HG03045 (cell line): ENCODE data around the gene FBL.
"Not testable (repeated sequence)": the region's sequence is repeated elsewhere in the genome, so short reads cannot be mapped to it uniquely, and the experiment has no call there.

Experiments
- ATAC-seq: cut with Tn5 transposase; IDR thresholded peaks from one replicate; pipeline ENCODE4 v1.9.1; 2021; ENCODE audit warnings: mild to moderate bottlenecking, moderate library complexity; ENCODE audit not compliant: unreplicated experiment

Gene FBL

DNA sequence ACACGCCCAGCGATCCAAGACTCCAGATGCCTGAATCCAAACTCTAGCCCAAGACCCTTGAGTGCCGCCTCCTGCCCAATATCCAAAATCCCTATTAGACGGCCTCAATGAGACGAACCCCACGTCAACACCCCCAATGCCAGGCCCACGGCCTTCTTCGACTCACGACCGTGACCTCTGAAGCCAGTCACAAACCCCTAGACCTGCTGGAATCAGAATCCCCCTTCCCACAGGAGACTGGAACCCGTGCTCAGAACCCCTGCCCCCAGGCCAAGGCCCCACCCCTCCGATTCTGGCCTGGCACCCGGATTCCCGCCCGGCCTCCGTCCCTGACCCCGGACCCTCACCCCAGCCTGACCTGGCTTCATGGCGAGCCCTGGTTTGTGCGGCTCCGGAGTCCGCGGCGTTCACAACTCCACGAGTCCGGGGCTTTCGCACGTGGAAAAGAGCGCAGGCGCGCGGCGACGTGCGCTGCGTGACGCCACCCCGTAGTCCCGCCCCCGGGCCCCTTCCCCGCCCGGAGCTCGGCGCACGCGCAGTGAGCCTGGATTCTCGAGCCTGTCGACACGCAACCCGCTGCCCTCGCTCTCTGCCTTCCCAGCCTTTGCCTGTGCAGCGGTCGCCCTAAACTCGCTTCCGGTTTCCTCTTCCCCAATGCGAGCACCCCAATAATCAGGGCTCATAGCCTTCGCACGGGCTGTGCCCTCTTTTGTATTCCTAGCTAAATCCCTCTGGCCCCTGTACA, at the start of gene FBL:
Gene FBL, minus strand, starts transcription at position 447 of the 745 bp plus-strand sequence. Its CDS starts 79 bp downstream, at position 368.
- peak; percentile 82 for ATAC-seq

DNA sequence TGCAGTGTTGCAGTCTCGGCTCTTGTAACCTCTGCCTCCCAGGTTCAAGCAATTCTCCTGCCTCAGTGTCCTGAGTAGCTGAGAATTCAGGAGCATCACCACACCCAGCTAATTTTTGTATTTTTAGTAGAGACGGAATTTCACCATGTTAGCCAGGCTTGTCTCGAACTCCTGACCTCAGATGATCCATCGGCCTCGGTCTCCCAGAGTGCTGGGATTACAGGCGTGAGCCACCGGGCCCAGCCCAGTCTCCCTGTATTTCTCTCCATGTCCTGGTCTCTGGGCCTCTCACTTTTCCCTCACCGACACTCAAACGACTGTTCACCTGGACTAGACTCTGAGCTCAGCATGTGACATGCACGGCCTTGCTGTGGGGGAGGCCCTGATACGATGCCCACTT, 48.9 kb upstream of the FBL start:
- not testable (repeated sequence) for ATAC-seq

DNA sequence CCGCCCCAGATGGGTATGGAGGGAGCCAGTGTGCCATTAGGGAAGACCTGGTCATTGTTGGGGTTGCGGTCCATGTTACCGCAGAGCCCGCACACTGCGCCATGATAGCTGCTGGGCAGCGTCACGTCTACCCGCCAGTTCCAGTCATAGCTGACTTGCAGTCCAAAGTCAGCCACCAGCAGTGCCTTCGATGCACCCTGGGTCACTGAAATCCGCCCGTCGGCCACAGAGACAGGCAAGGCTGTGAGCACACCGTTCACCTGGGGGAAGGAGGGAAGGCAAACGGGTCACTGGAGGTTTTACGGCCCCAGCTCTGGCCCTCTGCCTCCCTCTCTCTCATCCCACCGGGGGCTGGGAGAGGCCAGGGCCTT, 48.0 kb upstream of the FBL start:
- ATAC-seq, result not testable (repeated sequence)

DNA sequence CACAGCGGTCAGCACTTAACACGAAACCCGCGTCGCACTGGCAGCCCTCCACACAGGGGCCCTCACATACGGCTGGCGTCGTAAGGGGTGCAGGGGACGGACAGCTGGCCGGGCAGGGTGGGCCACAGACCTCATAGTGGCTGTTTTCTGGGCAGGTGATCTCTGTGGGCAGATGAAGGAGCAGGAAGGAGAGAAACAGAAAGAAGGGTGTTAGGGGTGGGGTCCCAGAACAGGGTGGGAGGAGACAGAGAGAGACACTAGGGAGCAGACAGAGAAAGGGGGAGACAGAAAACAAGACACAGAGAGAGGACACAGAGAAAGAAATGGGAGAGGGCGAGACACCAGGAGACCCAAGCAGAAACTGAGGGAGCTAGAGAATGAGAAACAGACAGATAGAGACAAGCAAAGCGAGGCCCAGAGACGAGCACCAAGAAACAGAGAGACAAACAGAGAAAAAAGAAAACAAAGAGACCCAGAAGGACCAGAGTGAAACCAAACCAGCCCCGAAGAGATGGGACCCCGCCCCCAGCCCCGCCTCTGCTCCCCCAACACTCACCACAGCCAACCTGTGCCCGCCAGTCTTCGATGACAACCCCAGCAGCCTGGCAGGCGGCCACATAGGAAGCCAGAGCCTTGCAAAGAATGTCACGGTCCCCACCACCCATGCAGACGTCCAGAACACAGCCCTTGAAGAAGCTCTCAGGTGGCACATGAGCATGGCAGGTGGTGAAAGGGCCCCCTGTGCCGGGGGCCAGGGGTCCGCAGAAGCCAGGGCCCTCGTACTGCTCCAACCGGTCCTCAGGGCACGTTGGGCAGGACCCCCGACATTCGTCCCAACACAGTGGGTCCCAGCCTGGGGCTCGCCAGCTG, 47.4 kb upstream of the FBL start:
- not testable (repeated sequence) for ATAC-seq

DNA sequence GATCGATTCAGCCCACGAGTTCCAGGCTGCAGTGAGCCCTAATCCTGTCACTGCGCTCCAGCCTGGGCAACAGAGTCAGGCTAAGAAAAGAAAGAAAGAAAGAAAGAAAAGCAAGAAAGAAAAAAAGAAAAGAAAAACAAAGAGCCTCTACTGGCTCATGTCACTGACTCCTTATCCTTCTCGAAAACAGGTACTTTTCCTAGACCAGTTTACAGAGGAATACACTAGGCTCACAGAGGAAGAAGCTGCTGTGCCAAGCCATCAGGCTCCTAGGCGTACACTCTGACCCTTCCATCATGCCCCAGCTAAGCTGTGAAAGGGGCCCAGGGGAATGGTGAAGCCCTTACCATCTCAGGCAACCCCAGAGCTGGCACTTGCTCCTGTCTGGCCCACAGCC, 46.3 kb upstream of the FBL start:
- ATAC-seq, result not testable (repeated sequence)

DNA sequence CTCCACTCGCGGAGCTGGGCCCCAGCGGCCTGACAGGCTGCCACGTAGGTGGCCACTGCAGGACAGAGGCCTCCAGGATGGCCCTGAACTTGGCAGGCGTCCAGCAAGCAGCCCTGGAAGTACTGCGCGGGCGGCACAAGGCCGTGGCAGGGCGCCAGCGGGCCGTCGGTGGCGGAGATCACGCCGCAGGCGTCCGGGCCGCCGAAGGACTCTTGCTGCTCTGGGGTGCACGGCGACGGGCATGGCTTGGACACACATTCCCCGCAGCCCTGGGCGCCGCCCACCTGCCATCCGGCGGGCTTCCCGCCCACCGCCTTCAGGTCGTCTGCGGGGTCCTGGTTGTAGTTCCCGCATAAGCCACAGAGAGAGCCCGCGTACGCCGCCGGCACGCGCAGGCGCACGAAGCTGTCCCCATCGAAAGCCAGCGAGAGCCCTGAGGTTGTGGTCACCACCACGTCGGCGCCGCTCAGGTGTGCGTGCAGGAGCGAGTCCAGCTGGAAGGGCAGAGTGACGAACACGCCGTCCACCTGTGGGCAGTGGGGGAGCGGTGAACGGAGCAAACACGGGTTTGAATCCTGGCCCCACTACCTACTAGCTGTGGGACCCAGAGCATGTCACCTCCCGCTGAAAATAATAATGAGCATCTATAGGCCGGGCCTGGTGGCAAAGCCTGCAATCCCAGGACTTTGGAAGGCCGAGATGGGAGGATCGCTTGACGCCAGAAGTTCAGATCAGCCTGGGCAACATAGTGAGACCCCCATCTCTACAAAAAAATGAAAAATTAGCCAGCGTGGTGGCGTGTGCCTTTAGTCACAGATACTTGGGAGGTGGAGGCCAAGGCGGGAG, 45.7 kb upstream of the FBL start:
- not testable (repeated sequence) for ATAC-seq

DNA sequence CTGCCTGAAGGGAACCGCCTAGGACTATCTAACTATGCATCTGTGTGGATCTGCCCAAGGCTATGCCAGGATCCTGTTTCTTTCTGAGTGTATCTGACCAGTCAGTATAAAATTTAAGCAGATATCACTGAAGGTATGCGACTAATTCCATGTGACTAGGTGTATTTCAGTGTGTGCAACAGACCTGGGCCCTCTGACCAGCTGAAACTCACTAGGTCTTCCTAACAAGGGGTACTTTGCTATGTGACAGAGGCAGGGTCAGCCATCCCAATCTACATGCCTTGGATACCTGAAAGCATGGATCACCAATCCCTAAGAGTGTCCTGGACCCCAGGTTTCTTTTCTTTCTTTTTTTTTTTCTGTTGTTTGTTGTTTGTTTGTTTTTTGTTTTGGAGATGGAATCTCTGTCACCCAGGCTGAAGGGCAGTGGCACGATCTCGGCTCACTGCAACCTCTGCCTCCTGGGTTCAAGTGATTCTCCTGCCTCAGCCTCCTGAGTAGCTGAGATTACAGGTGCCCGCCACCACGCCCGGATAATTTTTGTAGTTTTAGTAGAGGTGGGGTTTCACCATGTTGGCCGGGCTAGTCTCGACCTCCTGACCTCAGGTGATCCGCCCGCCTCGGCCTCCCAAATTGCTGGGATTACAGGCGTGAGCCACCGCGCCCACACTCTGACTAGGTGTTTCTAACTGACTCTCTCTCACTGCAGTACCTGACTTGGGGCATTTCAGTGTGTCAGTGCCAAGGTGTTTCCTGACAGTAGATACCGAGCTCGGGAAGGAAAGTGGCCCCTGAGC, 44.8 kb upstream of the FBL start:
- no peak for ATAC-seq

DNA sequence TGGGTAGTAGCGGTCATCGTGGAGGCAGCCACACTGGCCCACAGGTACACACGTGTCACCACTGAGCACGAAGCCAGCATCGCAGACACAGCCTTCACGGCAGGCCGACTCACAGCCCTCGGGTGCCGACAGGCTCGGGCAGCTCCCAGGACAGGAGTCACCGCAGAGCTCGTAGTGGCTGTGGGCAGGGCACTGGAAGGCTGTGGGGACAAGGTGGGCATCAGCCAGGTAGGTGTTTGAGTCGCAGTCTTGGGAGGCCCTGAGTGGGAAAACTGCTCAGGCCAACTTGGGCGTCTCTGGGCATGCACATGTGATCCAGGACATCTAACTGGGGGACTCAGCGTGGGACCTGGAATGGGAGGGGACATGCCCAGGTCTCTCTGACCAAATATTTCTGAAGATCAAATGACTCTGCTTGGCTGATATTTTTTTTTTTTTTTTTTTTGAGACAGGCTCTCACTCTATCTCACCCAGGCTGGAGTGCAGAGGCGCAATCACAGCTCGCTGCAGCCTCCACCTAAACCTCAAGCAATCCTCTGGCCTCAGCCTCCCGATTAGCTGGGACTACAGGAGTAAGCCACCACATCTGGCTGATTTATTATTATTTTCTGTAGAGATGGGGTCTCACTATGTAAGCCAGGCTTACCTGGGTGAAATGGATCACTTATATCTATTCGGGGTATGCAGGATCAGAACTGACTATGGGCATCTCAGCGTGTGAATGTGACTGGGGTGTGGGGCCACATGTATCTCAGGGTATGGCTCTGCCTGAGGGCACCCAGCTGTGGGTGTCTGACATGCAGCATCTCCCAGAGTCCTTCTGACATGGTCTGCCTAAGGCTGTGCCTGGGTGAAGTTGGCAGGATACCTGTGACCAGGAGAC, 43.9 kb upstream of the FBL start:
- not testable (repeated sequence) for ATAC-seq

DNA sequence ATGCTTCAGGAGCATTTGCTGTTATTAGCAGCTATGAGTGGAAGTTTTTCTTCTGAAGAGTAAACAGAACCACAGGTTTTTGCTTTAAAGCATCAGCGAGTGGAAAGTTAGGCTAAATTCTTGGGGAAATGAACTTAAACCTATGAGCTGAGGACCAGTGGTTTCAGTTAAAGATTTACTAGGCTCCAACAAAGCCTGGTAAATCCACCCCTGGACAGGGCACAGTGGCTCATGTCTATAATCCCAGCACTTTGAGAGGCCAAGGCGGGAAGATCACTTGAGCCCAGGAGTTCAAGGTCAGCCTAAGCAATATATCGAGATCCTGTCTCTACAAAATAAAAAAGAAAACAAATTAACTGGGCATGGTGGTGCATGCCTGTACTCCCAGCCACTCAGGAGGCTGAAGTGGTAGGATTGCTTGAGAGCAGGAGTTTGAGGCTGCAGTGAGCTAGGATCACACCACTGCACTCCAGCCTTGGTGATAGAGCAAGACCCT, 41.3 kb upstream of the FBL start:
- ATAC-seq, result not testable (repeated sequence)

DNA sequence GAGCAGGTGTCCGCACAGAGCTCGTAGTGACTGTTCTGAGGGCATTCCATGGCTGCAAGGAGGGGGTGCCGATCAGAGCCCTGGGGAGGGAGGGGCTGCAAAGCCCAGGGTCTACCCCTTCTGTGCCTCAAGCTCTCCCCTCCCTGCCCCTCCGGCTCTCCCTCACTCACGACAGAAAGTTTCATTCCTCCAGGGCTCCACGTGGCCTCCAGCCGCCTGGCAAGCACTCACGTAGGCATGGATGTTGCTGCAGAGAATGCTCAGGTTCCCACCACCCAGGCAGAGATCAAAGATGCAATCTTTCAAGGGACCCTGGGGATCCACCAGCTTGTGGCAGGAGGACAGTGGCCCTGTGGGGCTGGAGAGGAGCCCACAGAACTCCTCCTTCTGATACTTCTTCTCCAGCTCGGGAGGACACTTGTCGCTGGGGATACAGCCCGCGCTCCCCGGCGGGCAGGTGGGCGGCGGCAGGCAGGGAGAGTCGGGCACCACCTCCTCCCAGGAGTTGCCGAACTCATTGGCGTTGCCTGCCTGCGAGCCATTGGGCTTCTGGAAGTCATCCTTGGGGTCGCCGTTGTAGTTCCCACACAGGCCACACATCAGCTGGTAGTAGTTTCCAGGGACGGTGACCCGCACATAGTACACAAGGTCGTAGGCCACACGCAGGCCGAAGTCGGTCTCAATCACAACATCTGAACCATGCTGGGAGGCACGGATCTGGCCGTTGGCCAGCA, 39.8 kb upstream of the FBL start:
- not testable (repeated sequence) for ATAC-seq

DNA sequence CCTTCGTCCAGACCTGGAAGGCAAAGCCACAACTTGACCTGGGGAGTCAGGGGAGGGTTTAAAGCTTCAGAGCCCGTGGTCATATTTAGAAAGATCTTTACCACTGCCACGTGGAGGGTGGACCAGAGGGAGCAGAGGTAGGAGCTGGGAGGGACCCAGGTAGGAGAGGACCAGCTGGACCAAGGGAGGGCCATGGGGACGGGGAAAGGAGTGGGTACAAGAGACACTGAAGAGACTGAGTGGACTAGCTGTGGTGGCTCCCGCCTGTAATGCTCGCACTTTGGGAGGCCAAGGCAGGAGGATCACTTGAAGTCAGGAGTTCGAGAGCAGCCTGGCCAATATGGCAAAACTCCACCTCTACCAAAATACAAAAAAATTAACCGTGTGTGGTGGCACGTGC, 38.5 kb upstream of the FBL start:
- ATAC-seq, result not testable (repeated sequence)

DNA sequence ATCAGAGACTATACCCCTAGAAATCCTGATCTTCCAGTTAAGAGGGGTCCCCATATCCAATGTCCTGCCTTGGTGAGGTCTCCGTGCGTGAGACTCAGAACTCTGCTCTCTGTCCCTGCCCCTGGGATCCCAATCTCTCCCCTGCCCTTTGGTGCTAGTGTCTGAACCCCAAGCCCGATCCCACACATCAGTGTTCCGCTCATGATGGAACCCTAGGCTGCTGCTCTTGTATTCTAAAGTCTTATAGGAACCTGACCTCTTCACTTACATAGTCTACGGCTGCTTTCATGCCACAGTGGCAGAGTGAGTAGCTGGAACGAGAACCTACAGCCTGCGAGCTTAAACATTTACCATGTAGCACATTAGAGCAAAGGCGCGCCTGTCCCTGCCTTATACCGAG, 36.5 kb upstream of the FBL start:
- ATAC-seq, result not testable (repeated sequence)

DNA sequence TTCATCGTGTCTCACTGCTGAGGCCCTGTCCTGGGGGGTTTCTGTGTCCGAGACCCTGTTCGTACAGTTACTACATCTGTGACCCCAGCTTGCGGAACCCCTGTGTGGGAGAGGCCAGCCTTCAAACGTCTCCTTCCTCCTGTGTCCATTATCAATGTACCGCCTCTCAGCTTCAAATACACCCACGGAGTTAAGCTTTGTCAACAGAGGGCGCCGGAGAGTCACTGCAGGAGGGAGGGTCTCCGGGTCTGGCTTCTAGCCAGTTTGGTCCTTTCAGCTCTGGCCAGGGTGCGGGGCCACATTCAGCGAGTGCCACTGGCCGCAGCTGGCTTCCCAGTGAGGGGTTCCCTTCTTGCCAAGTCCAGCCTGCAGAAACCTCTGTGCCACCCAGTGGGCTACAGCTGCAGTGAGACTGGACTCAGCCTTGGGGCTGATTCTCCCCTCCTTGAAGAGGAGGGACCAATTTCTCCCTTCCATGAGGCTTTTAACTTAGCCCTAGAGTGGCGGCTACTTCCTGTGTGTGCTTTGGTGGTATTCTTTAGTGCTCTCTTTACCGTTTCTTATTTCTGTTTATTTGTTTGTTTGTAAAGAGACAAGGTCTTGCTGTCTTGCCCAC, 35.4 kb upstream of the FBL start:
- ATAC-seq, result not testable (repeated sequence)

DNA sequence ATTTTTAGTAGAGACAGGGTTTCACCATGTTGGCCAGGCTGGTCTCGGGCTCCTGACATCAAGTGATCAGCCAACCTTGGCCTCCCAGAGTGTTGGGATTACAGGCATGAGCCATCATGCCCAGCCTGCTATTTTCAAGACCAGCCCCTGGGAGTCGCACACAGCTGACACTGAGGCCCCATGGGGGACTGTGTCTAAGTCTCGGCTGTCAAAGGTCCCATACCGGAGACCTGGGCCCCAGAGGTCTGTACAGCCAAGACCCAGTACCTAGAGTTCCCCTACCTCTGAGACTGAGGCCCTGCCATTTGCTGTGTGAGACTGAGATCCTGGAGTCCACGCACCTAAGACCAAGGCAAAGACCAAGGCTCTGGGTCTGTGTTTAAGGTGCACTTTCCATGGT, 34.1 kb upstream of the FBL start:
- not testable (repeated sequence) for ATAC-seq

DNA sequence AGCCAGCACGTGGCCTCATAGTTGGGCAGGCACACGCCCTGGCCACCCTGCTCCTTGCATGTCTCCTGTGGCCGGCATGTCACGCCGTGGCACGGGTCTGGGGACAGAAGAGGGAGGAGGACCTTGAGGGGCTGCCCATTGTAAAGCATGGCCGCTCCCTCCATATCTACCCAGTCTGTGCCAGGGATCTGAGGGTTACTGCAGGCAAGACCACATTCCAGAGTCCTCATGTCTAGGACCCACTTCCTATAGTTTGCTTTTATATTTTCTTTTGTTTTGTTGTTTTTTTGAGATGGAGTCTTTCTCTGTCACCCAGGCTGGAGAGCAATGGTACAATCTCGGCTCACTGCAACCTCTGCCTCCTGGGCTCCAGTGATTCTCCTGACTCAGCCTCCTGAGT, 33.6 kb upstream of the FBL start:
- not testable (repeated sequence) for ATAC-seq

DNA sequence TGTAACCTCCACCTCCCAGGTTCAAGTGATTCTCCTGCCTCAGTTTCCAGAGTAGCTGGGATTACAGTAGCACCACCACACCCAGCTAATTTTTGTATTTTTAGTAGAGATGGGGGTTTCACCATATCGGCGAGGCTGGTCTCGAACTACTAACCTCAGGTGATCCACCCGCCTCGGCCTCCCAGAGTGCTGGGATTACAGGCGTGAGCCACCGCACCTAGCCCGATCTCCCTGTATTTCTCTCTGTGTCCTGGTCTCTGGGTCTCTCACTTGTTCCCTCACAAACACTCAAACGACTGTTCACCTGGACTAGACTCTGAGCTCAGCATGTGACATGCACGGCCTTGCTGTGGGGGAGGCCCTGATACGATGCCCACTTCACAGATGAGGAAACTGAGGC, 32.7 kb upstream of the FBL start:
- ATAC-seq, result not testable (repeated sequence)

DNA sequence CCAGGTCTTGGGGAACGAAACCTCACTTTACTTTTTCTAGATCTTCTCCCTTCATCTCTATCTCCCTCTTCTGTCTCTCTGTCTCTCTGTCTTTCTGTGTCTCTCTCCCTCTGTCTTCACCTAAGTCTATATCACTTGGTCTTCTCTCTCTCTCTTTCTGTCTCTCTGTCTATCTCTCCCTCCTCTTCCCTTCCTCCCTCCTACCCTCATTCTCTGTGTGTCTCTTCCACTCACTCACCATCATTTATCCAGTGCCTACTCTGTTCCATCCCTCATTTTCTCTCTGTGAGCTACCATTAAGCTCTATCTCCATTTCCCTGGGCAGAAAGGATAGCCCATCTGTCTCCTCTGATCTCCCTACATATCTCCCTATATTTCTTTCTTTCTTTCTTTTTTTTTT, 32.2 kb upstream of the FBL start:
- ATAC-seq, result no peak

DNA sequence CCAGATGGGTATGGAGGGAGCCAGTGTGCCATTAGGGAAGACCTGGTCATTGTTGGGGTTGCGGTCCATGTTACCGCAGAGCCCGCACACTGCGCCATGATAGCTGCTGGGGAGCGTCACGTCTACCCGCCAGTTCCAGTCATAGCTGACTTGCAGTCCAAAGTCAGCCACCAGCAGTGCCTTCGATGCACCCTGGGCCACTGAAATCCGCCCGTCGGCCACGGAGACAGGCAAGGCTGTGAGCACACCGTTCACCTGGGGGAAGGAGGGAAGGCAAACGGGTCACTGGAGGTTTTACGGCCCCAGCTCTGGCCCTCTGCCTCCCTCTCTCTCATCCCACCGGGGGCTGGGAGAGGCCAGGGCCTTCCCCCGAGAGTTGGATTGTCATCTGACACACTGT, 31.8 kb upstream of the FBL start:
- ATAC-seq, result not testable (repeated sequence)
